GM12872 (cell line): ENCODE data around the gene WT1.
A peak's percentile ranks its signal among the peaks of the same experiment; 100 is the strongest.

Experiments
- TF ChIP-seq, protein P1 (sequence below): IDR thresholded peaks from 3 replicates; pipeline ENCODE4 v1.5.1; 2011; ENCODE audit warnings: low read depth, mild to moderate bottlenecking, low read length, moderate library complexity; ENCODE audit not compliant: insufficient read depth

WT1 gene

DNA sequence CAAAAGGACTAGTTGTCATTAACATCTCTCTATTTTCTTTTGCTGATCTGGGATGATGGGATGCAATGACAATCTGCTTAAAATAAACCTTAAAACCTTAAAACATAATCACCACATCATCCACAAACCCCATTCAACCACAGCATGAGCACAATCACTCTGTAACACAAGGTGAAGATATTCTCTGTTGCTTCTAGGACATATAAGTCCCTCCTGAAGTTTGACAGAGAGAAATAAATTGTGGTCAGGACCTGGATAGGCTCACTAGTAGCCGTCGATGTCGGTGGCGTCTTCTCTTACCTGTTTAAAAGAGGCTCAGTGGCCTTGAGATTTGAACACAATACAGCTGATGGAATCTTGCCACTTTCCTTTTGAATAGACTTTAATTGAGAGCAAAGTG lies 47.9 kb downstream of the WT1 start:
- TF ChIP-seq, protein P1, sequence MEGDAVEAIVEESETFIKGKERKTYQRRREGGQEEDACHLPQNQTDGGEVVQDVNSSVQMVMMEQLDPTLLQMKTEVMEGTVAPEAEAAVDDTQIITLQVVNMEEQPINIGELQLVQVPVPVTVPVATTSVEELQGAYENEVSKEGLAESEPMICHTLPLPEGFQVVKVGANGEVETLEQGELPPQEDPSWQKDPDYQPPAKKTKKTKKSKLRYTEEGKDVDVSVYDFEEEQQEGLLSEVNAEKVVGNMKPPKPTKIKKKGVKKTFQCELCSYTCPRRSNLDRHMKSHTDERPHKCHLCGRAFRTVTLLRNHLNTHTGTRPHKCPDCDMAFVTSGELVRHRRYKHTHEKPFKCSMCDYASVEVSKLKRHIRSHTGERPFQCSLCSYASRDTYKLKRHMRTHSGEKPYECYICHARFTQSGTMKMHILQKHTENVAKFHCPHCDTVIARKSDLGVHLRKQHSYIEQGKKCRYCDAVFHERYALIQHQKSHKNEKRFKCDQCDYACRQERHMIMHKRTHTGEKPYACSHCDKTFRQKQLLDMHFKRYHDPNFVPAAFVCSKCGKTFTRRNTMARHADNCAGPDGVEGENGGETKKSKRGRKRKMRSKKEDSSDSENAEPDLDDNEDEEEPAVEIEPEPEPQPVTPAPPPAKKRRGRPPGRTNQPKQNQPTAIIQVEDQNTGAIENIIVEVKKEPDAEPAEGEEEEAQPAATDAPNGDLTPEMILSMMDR: no peak

DNA sequence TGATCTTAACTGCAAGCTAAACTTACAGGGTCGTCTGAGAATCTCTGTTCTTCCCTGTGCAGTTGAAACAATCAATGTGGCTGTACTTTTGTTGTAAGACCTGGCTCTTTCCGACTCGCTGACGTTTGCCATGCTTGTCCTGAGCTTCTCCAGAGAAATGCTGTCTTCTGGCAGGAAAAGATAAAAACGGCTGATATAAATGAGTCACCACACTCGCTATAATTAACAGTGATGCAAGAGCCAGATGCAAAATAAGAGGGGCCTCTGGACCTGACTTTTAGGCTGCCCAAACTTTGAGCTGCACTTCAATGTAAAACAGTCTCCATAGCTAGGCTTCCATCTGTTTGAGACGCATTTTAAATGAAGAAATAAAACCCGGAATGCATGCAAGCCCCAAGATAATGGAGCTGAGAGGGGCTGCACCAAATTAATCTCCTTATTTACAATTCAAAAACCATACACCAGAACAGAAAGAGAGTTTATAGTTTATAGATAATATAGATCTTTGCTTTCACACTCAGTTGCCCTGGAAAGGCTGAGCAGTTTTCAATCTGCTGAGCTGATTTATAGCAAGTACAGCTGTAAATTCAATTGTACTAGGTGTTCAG lies 48.5 kb downstream of the WT1 start:
- TF ChIP-seq, protein P1: no peak

DNA sequence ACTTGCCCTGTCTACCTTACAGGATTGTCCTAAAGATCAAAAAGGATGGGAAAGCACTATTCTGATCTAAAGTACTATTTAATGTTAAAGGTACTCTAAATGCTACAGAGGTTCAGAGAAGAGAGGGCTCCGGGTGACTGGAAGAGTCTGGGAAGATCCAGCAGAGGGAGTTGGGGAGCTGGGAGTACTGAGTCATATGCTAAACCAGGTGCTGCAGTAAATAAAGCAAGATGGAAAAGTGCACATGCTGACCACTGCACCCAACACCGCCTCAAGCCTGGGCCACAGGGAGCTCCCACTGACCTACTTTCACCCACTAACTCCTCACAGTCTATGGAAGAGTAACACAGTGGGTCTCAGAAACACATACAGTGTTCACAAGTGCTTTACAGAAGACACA lies 49.3 kb downstream of the WT1 start:
- TF ChIP-seq, protein P1: peak; percentile 31; the same call in 1 of the 3 replicates

DNA sequence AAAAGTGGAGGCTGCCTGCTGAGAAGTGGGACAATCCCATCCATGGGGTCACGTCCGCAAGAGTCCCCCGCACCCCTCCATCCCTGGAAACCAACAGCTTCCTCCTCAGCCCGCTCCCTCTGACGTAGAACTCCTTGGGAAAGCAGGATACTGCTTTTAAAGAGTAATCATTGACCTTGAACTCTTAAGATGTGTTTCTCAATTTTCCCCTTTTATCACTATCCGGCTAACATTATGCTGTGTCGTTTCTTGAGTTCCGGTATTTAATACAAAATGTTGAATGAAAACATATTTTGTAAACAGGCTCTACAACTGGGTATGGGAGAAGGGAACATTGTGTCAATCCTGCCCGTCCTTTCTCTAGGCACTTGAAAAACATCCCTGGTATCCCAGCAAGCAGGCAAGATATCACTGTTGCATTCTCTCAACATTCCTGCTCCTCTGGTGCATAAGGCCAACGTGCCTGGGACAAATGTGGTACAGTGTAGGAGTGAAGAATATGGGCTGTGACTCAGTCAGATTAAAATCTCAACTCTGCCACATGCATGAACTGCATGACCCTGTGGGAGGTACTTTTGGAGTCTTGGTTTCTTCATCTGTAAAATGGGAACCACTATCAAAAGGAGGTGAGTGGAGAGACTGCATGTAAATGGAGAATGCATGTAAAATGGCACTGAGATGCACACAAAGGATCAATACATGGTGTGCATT lies 52.8 kb downstream of the WT1 start:
- TF ChIP-seq, protein P1: no peak

DNA sequence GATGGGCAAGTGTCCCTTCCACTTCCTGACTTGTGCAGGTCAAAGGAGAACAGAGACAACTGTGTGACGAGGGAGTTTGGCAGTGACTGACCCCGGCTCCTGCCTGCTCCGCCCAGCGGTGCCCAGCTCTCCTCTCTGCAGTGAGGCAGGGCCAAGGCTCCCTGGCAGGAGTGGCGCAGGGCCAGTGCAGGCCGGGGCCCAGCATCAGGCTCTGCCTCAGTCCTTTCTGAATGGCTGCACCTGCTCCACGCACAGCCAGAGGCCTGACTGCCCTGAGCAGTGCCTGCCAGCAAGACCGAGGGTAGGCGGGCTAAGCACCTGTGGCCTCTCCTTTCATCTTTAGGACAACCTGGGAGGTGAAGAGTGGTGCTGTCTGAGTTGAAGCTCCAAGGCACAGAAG lies 54.2 kb downstream of the WT1 start:
- TF ChIP-seq, protein P1: no peak

DNA sequence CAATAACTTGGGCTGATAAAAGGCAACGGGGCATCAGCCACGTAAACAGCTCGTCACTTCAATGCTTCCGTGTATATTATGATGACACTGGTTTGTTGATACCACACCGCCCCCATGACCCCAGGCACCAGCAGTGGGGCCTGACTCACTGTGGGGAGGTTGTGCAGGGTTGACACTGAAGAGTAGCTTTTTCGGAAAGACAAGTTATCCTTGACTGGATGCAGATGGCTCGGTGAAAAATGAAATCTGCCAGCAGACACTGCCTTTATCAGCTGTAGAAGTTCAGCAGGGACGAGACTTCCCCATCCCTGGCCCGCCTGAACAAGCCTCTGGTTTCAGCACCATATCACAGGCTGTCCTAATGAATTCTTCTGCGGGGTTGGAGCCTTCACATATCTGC lies 55.6 kb downstream of the WT1 start:
- TF ChIP-seq, protein P1: no peak

DNA sequence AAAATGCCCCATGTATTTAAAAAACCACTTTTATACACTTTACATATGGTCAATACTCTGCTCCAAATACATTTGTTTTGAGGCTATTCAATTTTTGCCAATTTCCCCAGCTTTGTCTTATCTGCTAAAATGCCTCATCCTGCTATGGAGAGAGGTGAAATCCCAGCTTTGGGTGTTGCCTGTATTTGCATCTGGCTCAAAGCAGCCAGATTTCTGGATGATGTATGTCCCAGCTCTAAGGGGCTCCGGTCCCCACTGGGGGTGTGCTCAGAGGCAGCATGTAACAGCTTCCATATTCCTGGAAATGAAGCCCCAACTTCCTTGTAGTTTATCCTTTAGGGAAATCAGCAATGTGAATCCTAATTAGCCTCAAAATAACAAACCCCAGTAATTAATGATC lies 59.5 kb downstream of the WT1 start:
- TF ChIP-seq, protein P1: no peak
